Inferior parietal cortex (tissue), 1 donor: ENCODE measurements around the gene HCRTR1.

Experiments used
- DNase-seq: peaks from one replicate; pipeline ENCODE4 v3.0.0-alpha.2; 2016; ENCODE audit errors: extremely low spot score

Gene HCRTR1

GRCh38 chr1:31598980-31599379, 18.5 kb upstream of the HCRTR1 start:
- no peak for DNase-seq

DNA sequence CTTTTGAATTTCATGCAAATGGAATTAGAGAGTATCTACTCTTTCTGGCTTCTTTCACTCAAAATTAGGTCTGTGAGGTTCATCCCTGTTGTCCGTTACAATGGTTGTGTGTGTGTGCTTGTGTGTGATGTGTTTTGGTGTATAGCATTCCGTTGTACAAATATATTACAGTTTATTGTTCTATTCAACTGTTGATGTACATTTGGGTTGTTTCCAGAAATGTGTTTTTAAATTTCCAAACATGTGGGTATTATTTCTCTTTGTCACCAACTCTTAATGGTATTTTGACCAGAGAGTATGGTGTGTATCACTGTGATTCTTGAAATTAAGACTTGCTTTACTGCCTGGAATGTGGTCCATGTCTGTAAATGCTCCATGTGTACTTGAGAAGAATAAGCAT, 16.8 kb upstream of the HCRTR1 start:
- no peak for DNase-seq

DNA sequence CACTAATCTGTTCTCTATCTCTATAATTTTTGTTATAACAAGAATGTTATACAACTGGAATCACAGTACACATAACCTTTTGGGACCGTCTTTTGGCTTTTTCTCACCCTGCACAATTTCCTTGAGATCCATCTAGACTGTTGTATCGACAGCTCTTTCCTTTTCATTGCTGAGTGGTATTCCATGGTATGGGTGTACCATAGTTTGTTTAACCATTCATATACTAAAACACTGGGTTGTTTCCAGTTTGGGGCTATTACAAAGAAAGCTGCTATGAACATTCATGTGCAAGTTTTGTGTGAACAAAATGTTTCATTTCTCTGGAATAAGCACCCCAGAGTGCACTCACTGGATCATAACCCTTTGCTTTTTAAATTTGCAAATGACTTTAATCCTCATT, 15.4 kb upstream of the HCRTR1 start:
- no peak for DNase-seq

DNA sequence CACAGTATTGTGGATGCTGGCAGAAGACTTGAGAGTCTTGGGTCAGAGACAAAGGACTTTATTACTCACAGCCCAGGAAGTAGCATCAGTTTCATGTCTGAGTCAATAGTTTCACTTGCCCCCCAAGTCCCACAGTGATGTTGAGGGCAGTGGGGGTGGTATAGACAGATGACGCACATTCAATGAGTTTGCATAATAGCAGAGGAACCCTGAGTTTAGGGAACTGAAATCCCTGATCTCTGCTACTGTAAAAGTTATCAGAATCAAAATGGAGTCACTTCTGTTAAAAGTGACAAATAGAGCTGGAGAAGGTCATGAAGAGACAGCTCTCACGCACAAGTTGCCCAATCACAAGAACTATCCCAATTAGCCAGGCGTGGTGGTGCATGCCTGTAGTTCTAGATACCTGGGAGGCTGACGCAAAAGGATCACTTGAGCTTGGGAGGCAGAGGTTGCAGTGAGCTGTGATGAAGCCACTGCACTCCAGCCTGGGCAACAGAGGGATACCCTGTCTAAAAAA, 11.5 kb upstream of the HCRTR1 start:
- no peak for DNase-seq

- no peak for DNase-seq
These were observed 10.1 kb upstream of the HCRTR1 start for GRCh38 chr1:31607360-31607759.

DNA sequence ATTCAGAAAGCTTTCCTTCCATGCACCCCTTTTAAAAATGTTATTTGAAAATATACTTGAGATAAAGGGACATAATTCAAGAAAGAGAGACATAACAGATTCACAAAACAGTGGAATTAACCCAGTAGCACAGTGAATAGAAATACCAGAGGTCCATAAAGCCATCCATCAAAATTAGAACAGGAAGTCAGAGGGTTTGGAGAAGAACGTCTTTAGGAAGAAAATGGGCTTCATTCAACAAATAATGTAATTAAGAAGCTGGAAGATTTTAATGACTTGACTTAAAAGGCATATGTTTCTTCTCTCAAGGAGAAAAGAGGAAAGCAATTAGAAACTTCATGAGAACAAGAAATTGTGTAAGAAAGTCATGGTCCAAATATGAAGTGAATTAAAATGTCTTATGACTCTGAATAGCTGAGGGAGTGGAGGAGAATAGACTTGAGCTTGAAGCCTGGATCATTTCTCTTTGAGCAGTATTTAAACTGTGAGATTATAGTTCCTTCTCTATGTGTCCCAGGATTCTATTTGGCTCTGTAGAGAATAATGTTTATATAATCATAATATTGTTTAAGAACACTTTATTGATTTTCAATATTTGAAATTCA, 7.9 kb upstream of the HCRTR1 start:
- DNase-seq = no peak

DNA sequence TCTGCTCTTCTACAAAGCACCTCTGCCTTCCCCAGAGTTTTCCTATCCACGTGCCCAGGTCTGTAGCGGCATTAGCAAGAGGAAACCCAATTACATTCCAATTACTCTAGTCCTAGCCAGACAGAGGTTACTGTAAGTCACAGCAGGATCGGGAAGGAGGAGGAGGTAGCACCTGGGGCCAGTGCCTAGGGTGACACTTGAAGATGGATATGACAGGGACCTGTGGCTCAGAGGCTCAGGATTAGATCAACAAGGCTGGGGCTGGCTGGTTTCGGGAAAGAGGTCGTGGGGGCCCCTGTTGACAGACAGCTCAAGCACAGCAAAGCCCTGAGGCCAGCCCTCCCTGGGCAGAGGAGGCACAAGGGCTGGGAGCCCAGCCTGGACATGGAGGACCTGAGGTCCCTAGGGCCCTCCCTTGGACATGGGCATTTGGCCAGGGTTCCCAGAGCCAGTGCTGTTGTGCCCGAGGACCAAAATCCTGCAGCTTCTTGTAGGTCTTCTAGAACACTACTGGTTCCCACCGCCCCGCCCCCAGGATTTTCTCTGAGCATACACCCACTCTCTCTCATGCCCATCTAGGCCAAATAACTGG, 3.0 kb upstream of the HCRTR1 start:
- no peak for DNase-seq

DNA sequence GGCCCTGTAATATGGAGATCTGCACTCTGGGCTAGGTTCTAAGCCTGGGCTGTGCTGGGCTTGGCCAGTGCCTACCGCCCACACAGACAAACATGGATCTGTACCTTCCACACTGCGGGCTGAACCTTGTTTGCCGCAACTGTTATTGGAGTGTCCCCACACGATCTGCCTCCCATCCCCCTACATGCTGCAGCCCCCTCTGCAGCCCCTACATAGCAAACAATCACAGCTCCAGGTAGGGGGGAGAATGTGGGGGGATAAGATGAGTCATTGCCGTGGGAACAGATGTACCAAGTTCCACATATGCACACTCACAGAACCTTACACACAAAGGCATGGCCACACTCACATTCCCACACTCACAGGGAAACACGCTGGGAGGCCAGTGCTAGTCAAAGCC, 2.1 kb upstream of the HCRTR1 start:
- no peak for DNase-seq

DNA sequence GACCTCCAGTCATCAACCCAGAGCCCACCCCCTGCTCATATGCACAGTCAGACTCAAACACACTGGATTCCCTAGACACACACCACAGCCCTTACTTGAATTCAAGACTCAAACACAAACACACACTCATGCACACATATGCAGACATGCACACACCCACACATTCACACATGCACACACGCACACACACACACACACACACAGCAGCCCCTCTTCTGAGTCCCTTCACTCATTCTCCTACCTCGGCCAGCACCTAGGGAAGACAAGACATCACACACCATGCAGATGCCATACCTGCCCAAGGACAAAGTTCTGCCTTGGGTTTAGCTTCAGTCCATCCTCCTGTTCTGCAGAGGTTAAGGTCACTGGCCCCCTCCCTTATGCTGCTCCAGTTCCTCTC, 1.6 kb upstream of the HCRTR1 start:
- DNase-seq = no peak

GRCh38 chr1:31617916-31618746, 642 bp downstream of the HCRTR1 start:
- DNase-seq = no peak

GRCh38 chr1:31618916-31619846, 1.7 kb downstream of the HCRTR1 start:
- no peak for DNase-seq

DNA sequence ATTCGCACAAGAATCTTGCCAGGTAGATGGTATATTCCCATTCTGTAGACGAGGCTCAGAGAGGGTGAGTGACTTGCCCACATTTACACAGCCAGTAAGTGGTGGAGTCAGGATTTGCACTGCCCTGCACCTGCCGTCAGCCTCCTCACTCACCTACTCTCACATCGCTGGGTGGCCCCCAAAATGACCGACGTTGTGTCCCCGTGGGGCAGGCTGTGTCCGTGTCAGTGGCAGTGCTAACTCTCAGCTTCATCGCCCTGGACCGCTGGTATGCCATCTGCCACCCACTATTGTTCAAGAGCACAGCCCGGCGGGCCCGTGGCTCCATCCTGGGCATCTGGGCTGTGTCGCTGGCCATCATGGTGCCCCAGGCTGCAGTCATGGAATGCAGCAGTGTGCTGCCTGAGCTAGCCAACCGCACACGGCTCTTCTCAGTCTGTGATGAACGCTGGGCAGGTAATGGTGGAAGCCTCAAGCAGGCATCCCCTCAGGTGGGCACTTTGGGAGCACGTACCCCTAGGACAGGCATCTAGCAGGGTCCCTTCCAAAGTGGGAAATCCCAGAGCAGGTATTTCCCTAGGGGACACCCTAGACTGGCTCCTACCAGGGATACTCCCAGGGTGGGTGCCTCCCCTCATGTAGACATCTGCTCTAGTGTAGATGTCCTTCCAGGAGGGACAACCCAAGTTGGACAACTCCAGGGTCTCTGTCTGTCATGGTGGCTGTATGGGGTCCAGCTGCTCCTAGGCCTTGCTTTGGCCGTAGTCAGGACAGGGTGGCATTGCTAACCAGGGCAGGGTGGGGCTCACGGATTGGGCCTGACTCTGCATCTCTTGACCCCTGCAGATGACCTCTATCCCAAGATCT, 3.4 kb downstream of the HCRTR1 start:
- DNase-seq = no peak

DNA sequence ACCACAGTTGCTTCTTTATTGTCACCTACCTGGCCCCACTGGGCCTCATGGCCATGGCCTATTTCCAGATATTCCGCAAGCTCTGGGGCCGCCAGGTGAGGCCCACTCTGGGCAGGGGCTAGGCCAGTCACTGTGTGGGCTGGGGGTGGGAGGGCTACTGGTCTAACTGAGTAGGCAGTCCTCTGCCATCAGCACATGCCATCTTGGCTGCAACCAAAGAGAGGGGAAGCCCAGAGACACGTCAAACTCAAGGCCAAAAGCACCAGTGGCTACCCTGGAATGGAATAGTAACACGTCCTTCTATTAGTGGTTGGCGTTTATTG, 4.0 kb downstream of the HCRTR1 start:
- DNase-seq = no peak

DNA sequence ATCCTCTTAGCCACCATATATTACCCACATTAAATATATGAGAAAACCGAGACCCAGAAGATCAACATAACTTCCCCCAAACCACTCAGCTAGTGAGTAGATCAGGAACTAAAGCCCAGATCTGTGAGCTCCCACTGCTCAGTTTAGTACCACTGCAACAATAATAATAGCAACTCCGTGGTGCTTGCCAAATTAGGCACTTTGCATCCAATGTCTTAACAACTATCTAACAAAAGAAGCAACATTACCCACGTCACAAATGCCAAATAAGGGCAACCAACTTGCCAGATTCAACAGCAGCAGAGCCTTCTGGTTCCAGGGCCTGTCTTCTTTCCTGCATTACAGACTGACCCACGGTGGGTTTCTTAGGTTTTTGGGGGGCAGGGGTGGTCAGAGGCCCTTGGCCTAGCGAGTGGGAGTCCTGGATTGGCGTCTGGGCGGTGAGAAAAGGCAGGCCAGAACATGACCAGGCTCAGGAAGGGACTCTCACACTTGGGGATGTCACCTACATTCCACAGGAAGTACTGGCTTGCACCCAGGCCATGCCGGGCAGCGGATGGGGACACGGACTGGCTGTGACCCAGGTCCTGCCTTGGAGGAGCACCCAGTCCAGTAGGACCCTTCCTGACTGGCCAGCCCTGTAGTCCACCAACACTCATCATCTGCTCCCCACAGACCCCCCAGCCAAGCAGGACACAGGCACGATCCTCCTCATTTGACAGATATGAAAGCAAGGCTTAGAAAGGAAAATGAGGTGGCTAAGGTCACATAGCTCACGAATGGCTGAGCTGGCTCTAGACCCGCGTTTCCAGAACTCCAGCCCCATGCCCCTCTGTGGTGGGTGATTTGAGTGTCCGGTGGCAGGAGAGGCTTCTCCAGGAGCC, 4.6 kb downstream of the HCRTR1 start:
- DNase-seq = no peak

DNA sequence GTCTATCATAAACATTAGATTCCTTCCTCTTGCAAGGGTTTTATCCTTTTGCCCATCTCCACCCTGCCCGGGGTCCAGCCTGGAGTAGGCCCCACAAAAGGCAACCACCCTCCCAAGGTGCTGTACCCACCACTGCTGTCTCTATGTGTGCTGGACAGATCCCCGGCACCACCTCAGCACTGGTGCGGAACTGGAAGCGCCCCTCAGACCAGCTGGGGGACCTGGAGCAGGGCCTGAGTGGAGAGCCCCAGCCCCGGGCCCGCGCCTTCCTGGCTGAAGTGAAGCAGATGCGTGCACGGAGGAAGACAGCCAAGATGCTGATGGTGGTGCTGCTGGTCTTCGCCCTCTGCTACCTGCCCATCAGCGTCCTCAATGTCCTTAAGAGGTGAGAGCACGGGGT, 5.9 kb downstream of the HCRTR1 start:
- DNase-seq = no peak

- no peak for DNase-seq
These were observed 6.8 kb downstream of the HCRTR1 start for GRCh38 chr1:31624309-31624708.

- no peak for DNase-seq
These were observed 7.4 kb downstream of the HCRTR1 start for GRCh38 chr1:31624731-31625514.

GRCh38 chr1:31625561-31626222, 8.2 kb downstream of the HCRTR1 start:
- DNase-seq = no peak
